Measurements from ENCODE around the gene FRMD4A.
"Not testable (repeated sequence)": the region's sequence is repeated elsewhere in the genome, so short reads cannot be mapped to it uniquely, and the experiment has no call there.

FRMD4A gene

GRCh38 chr10:13719425-13719824, 611.3 kb downstream of the FRMD4A start:
- H3K4me3 ChIP-seq (replicated peaks; ENCODE audit: low read depth, low read length) = no peak overlapping the region
- TF ChIP-seq CTCF (IDR thresholded peaks at IDR 0.05; ENCODE audit: low read depth, low read length, missing control alignments) = no peak
- DNase-seq (ENCODE audit: extremely low read depth, low read depth) = no peak

DNA sequence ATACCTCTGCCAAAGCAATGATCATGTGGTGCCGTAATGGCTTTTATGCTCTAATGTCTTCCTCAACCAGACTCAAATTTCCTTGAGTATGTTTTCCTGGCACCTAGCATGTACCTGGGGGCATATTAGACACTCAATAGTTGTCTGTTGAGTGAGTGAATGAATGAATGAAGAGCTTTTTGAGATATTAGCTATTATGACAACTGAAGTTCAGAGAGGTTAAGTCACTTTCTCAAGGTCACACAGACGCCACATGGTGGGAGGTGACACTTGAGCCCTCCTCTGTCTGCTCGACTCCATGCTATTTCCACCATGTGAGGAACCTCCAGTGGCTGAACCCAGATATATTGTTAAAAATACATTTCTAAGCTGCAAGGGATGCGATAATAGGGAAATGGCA, 611.9 kb downstream of the FRMD4A start:
- DNase-seq (ENCODE audit: extremely low read depth, low read depth) = no peak
- H3K4me3 ChIP-seq (replicated peaks; ENCODE audit: low read depth, low read length) = peak overlapping the region; percentile 27; the same call in 1 of the 2 replicates
- TF ChIP-seq CTCF (IDR thresholded peaks at IDR 0.05; ENCODE audit: low read depth, low read length, missing control alignments) = no peak

- peak; percentile 78 for DNase-seq (ENCODE audit: extremely low read depth, low read depth)
- H3K4me3 ChIP-seq (replicated peaks; ENCODE audit: low read depth, low read length) = peak overlapping the region; percentile 27
- no peak for TF ChIP-seq CTCF (IDR thresholded peaks at IDR 0.05; ENCODE audit: low read depth, low read length, missing control alignments)
Observed at GRCh38 chr10:13717936-13718772, 612.6 kb downstream of the FRMD4A start.

DNA sequence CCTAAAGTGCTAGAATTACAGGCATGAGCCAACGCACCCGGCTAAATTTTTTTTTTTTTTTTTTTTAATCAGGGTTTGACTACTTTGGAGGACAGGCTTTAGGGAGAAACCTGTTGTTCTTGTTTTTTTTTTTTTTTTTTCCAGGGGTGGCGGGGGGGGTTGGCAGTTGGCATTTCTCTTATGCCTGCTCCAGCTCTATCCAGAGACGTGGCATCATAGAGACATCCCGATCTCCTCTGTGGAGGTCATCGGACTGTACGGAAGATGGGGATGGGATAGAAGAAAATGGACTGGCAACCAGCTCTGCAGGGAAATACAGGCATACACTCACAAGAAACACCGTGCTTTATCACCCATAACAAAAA, 613.2 kb downstream of the FRMD4A start:
- peak overlapping the region; percentile 27; the same call in 1 of the 2 replicates for H3K4me3 ChIP-seq (replicated peaks; ENCODE audit: low read depth, low read length)
- TF ChIP-seq CTCF (IDR thresholded peaks at IDR 0.05; ENCODE audit: low read depth, low read length, missing control alignments) = no peak
- DNase-seq (ENCODE audit: extremely low read depth, low read depth) = no peak

- H3K4me3 ChIP-seq (replicated peaks; ENCODE audit: low read depth, low read length) = no peak overlapping the region
- DNase-seq (ENCODE audit: extremely low read depth, low read depth) = no peak
- TF ChIP-seq CTCF (IDR thresholded peaks at IDR 0.05; ENCODE audit: low read depth, low read length, missing control alignments) = no peak
Observed at GRCh38 chr10:13716081-13717071, 614.3 kb downstream of the FRMD4A start.

GRCh38 chr10:13715596-13715995, 615.1 kb downstream of the FRMD4A start:
- DNase-seq (ENCODE audit: extremely low read depth, low read depth); H3K4me3 ChIP-seq (replicated peaks; ENCODE audit: low read depth, low read length): not testable (repeated sequence)

GRCh38 chr10:13715100-13715499, 615.6 kb downstream of the FRMD4A start:
- no peak for TF ChIP-seq CTCF (IDR thresholded peaks at IDR 0.05; ENCODE audit: low read depth, low read length, missing control alignments)
- no peak overlapping the region for H3K4me3 ChIP-seq (replicated peaks; ENCODE audit: low read depth, low read length)
- no peak for DNase-seq (ENCODE audit: extremely low read depth, low read depth)
